ENCODE measurements around the gene HEATR3.

Gene HEATR3, protein sequence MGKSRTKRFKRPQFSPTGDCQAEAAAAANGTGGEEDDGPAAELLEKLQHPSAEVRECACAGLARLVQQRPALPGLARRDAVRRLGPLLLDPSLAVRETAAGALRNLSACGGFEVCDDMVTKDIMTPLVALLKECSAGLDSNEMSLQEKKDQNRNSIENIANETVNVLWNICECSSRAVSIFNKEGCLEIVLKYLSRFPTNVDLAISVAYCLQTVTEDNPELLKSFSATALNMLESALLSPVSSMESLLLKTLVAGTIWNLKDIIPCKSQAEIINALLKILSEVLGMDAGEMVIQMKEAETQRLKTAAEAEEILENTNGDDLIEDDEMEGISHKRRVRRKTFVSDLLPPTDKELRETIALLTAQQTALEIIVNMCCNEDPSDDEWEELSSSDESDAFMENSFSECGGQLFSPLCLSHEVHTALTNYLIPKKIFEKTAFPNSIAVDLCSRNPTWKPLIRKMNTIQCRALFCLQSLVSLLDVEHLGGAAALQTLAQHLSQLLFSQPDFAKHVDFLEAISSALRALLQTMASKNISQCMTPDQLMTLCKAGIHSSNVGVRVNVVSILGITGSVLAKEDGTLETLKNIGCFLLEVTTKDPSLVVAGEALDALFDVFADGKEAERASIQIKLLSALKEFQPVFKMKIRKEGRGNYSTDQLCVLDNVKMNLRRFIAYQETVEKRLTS

DNA sequence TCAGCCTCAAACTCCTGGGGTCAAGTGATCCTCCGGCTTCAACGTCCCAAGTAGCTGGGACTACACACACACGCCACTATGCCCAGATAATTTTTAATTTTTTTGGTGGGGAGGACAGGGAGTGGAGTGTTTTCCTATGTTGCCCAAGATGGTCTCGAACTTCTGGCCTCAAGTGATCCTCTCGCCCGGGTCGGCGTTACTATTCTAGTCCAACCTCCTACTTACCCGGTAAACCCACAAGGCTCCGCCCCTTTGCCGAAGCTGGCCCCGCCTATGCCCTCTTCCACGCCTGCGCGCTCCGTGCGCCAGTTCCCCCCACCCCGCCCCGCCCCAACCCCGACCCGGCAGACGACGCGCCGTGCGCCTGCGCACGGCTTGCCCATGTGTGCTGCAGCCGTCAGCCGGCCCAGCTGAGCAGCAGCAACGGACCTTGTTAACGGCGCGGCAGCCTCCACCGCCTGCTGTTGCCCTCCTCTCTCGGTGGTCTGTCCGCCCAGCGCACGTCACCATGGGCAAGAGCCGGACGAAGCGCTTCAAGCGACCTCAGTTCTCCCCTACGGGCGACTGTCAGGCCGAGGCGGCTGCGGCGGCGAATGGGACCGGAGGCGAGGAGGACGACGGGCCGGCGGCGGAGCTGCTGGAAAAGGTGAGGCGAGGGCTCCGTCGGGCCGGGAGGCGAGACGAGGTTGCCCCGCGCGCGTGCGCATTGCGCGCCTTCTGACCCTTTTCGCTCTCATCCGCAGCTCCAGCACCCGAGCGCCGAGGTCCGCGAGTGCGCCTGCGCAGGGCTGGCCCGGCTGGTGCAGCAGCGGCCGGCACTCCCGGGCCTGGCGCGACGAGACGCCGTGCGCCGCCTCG is at the start of gene HEATR3:
HEATR3 (plus strand) TSS at position 347 of the 858 bp plus-strand sequence; CDS start at position 509, 162 bp downstream.
- no peaks in the 10 kb centered on the region for H3K27me3 ChIP-seq (ENCODE audit: insufficient read depth, low read length)
- H3F3A ChIP-seq (ENCODE audit: insufficient read depth, low read length): no peaks in the 10 kb centered on the region
- peak within 1 kb of the TSS; percentile 100 for H3K9ac ChIP-seq (ENCODE audit: low read length)
- peaks cover 33% of the 10 kb centered on the region for H3K36me3 ChIP-seq (ENCODE audit: insufficient read depth, low read length)
- H3K4me2 ChIP-seq (ENCODE audit: low read length): peak within 1 kb of the TSS; percentile 100
- peak within 1 kb of the TSS; percentile 99 for H3K4me3 ChIP-seq (ENCODE audit: low read depth, low read length, poor library complexity, severe bottlenecking)
- no peaks in the 10 kb centered on the region for H3K9me3 ChIP-seq (ENCODE audit: low read length)
- H2AFZ ChIP-seq (ENCODE audit: low read length): peak within 1 kb of the TSS; percentile 22
- peaks cover 11% of the 10 kb centered on the region for H3K79me2 ChIP-seq (ENCODE audit: insufficient read depth, low read length)
- no peaks in the 10 kb centered on the region for H3K9me2 ChIP-seq (ENCODE audit: low read depth, low read length)
- TF ChIP-seq EZH2 (IDR thresholded peaks at IDR 0.05; ENCODE audit: borderline replicate concordance, low read length): no peak
- TF ChIP-seq, protein P1, sequence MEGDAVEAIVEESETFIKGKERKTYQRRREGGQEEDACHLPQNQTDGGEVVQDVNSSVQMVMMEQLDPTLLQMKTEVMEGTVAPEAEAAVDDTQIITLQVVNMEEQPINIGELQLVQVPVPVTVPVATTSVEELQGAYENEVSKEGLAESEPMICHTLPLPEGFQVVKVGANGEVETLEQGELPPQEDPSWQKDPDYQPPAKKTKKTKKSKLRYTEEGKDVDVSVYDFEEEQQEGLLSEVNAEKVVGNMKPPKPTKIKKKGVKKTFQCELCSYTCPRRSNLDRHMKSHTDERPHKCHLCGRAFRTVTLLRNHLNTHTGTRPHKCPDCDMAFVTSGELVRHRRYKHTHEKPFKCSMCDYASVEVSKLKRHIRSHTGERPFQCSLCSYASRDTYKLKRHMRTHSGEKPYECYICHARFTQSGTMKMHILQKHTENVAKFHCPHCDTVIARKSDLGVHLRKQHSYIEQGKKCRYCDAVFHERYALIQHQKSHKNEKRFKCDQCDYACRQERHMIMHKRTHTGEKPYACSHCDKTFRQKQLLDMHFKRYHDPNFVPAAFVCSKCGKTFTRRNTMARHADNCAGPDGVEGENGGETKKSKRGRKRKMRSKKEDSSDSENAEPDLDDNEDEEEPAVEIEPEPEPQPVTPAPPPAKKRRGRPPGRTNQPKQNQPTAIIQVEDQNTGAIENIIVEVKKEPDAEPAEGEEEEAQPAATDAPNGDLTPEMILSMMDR (IDR thresholded peaks at IDR 0.05; ENCODE audit: low read length): no peak
- H4K20me1 ChIP-seq (ENCODE audit: insufficient read depth, low read length): no peaks in the 10 kb centered on the region
- peaks cover 23% of the 10 kb centered on the region for H3K4me1 ChIP-seq (ENCODE audit: insufficient read depth, low read length, severe bottlenecking)
- peak within 1 kb of the TSS; percentile 90 for H3K27ac ChIP-seq (ENCODE audit: low read depth, low read length, poor library complexity, severe bottlenecking)

DNA sequence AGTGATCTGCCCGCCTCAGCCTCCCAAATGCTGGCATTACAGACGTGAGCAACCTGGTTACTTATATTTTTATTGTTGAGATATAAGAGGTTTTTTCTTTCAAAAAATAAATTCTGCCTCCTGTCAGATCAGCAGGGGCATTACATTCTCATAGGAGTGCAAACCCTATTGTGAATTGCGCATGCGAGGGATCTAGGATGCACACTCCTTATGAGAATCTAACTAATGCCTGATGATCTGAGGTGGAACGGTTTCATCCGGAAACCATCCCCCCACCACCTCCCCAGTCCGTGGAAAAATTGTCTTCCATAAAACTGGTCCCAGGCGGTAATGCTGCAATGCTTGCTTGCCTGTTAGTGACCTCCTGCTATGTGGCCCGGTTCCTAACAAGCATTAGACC is 48.2 kb upstream of the HEATR3 start:
- Histone ChIP-seq H3K9me2 (ENCODE audit: low read depth, low read length) (no peaks in the 10 kb centered on the region), H3K79me2 (ENCODE audit: insufficient read depth, low read length) (no peaks in the 10 kb centered on the region), H3F3A (ENCODE audit: insufficient read depth, low read length) (no peaks in the 10 kb centered on the region), H3K36me3 (ENCODE audit: insufficient read depth, low read length) (no peaks in the 10 kb centered on the region), H3K4me3 (ENCODE audit: low read depth, low read length, poor library complexity, severe bottlenecking) (no peak overlapping the region), H3K27me3 (ENCODE audit: insufficient read depth, low read length) (no peaks in the 10 kb centered on the region), H3K9ac (ENCODE audit: low read length) (no peak overlapping the region), H3K4me1 (ENCODE audit: insufficient read depth, low read length, severe bottlenecking) (no peaks in the 10 kb centered on the region), H4K20me1 (ENCODE audit: insufficient read depth, low read length) (no peaks in the 10 kb centered on the region), H3K9me3 (ENCODE audit: low read length) (no peaks in the 10 kb centered on the region), H3K27ac (ENCODE audit: low read depth, low read length, poor library complexity, severe bottlenecking) (no peak overlapping the region), H3K4me2 (ENCODE audit: low read length) (no peak overlapping the region), H2AFZ (ENCODE audit: low read length) (no peak overlapping the region)
- TF ChIP-seq, protein P1 (IDR thresholded peaks at IDR 0.05; ENCODE audit: low read length): no peak
- TF ChIP-seq EZH2 (IDR thresholded peaks at IDR 0.05; ENCODE audit: borderline replicate concordance, low read length): no peak

DNA sequence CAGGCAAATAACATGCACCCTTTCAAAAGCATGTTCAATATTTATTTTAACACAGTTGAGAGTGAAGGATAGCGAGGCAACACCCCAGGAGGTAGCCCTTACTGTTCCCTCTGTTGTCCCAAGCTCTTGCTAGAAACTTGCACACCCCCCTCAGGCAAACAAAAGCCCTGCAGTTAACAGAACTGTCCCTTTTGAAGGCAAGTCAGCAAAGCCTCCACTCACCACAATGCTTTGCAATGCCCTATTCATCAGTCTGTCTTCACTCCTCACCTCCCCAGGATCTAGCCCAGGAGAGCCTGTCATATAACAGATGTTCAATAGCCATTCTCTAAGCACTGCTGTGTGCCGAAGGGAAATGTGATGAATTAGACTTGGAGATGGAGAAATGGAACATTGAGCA is 44.2 kb upstream of the HEATR3 start:
- H3K79me2 ChIP-seq (ENCODE audit: insufficient read depth, low read length): peaks cover 9% of the 10 kb centered on the region; the same call in 1 of the 2 replicates
- H3K9me3 ChIP-seq (ENCODE audit: low read length): no peaks in the 10 kb centered on the region
- H2AFZ ChIP-seq (ENCODE audit: low read length): no peak overlapping the region
- no peak overlapping the region for H3K4me3 ChIP-seq (ENCODE audit: low read depth, low read length, poor library complexity, severe bottlenecking)
- no peaks in the 10 kb centered on the region for H4K20me1 ChIP-seq (ENCODE audit: insufficient read depth, low read length)
- no peaks in the 10 kb centered on the region for H3K36me3 ChIP-seq (ENCODE audit: insufficient read depth, low read length)
- H3F3A ChIP-seq (ENCODE audit: insufficient read depth, low read length): no peaks in the 10 kb centered on the region
- H3K9me2 ChIP-seq (ENCODE audit: low read depth, low read length): no peaks in the 10 kb centered on the region
- TF ChIP-seq, protein P1 (IDR thresholded peaks at IDR 0.05; ENCODE audit: low read length): no peak; the same call in 1 of the 2 replicates
- no peak for TF ChIP-seq EZH2 (IDR thresholded peaks at IDR 0.05; ENCODE audit: borderline replicate concordance, low read length)
- H3K4me2 ChIP-seq (ENCODE audit: low read length): no peak overlapping the region
- no peak overlapping the region for H3K27ac ChIP-seq (ENCODE audit: low read depth, low read length, poor library complexity, severe bottlenecking)
- no peak overlapping the region for H3K9ac ChIP-seq (ENCODE audit: low read length)
- H3K4me1 ChIP-seq (ENCODE audit: insufficient read depth, low read length, severe bottlenecking): peaks cover 14% of the 10 kb centered on the region
- no peaks in the 10 kb centered on the region for H3K27me3 ChIP-seq (ENCODE audit: insufficient read depth, low read length)
